ENCODE results near the gene NKX6-2. TPM values are rescaled to one million over a fixed set of nuclear protein-coding genes. Genes with fewer than 3 reads are reported as not detected.

The NKX6-2 gene
- total RNA-seq, 2 donors from 2014 or later, result 2.1 TPM; not detected in 1

DNA sequence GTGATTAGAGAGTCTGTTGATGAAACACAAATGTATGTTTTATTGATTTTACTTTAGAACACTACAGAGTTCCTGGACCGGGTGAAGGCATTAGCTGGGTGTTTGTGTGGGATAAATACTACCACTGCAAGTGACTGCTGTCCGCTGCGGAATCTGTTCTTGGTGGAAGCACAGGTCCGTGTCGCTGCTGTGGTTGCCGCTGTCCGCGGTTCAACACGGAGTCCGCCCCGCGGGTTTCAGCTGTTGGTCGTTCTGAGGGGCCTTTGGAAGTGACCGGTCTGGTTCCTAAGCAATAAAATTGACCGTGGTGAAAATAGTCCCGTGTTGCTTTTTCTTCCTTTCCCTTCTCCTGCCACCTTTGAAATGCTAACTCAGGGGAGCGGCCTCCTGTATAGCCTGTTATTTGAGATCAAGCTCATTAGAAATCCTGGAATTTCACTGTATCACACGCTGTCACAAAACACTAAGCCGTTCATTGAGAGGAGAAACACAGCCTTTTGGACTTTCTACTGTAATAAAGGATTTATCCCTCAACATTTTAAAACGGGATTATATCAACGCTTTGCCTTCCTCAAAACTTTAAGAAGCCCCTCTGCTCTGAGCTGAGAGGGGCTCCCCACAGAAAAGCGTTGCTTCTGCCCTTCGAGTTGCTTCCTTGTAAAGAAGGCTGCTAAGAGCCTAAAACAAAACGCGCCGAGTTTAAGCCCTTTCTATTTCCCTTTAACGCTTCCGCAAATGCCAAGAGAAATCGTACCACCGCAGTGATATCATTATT, 2.6 kb downstream of the NKX6-2 start:
- DNase-seq (no peak), ATAC-seq (no peak)
- H3K27me3 ChIP-seq, result peaks cover 0 to 19% of the 10 kb centered on the region in 2 donors
- peaks cover 22% of the 10 kb centered on the region for H3K4me1 ChIP-seq
- no peaks in the 10 kb centered on the region for H3K9me3 ChIP-seq
- intact Hi-C loops (cut with DNase I), result loop anchor here (10.0 kb wide), 1 partner anchor 129 kb away; no protein-coding TSS in a partner anchor
- TF ChIP-seq, protein P1, sequence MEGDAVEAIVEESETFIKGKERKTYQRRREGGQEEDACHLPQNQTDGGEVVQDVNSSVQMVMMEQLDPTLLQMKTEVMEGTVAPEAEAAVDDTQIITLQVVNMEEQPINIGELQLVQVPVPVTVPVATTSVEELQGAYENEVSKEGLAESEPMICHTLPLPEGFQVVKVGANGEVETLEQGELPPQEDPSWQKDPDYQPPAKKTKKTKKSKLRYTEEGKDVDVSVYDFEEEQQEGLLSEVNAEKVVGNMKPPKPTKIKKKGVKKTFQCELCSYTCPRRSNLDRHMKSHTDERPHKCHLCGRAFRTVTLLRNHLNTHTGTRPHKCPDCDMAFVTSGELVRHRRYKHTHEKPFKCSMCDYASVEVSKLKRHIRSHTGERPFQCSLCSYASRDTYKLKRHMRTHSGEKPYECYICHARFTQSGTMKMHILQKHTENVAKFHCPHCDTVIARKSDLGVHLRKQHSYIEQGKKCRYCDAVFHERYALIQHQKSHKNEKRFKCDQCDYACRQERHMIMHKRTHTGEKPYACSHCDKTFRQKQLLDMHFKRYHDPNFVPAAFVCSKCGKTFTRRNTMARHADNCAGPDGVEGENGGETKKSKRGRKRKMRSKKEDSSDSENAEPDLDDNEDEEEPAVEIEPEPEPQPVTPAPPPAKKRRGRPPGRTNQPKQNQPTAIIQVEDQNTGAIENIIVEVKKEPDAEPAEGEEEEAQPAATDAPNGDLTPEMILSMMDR (IDR thresholded peaks at IDR 0.05), result no peak
- no peak for TF ChIP-seq POLR2A (IDR thresholded peaks at IDR 0.05)
- H3K4me3 ChIP-seq, result no peak overlapping the region
- 90% methylated on average over 30 of the region's 30 CpGs for WGBS, 2 donors
- H3K36me3 ChIP-seq (replicated peaks in 1 of 2; ENCODE audit: insufficient read depth in 1 of 2, low read depth in 2 of 2), result peaks cover 0 to 2% of the 10 kb centered on the region in 2 donors
- no peak overlapping the region for H3K27ac ChIP-seq

DNA sequence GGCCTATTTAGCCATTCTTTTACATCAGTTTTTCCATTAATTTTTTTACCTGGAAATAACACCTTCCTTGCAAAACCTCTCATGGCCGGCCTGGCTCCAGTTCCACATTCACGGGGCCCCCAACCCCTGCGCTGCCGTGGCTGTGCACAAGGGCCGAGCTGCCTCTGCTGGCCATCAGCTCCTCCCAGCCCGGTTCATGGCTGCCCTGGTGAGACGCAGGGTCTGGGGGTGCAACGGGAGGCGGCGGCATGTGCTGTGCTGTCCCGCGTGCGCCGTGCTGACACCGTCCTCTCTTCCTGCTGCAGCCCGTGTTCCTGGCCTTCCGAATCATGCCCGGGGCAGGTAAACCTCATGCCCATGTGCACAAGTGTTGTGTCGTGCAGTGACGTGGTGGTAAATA, 4.4 kb downstream of the NKX6-2 start:
- DNase-seq, result no peak
- ATAC-seq, result no peak
- Histone ChIP-seq H3K36me3 (replicated peaks in 1 of 2; ENCODE audit: insufficient read depth in 1 of 2, low read depth in 2 of 2) (peaks cover 0 to 2% of the 10 kb centered on the region in 2 donors), H3K4me1 (peaks cover 7% of the 10 kb centered on the region), H3K4me3 (no peak overlapping the region), H3K27ac (no peak overlapping the region), H3K9me3 (no peaks in the 10 kb centered on the region), H3K27me3 (peaks cover 0 to 8% of the 10 kb centered on the region in 2 donors)
- intact Hi-C loops (cut with DNase I), result loop anchor here (10.0 kb wide), 1 partner anchor 127 kb away; no protein-coding TSS in a partner anchor
- TF ChIP-seq POLR2A (IDR thresholded peaks at IDR 0.05), result no peak
- TF ChIP-seq, protein P1 (IDR thresholded peaks at IDR 0.05), result no peak
- 97 to 99% methylated on average over 20 of the region's 20 CpGs for WGBS, 2 donors

DNA sequence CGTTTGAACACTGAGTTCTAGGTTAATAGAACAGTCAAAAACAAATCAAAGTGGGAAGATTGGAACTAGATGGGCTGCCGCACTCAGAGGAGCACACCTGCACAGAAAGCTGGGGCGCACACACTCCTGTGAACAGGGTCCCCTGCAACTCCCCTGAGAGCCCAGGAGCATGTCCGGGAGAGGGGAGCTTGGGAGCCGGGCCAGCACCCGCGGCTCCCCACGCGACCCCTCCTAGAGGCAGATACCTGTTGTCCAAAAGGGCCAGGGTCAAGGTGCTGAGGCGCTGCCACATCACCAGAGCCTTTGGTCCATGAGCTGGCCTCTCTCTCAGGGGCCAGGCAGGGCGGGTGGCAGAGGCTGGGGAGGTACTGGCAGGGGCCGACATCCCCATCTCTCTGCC, 5.6 kb downstream of the NKX6-2 start:
- Histone ChIP-seq H3K9me3 (no peaks in the 10 kb centered on the region), H3K4me1 (peaks cover 7% of the 10 kb centered on the region), H3K4me3 (no peak overlapping the region), H3K27me3 (peaks cover 0 to 8% of the 10 kb centered on the region in 2 donors), H3K36me3 (replicated peaks in 1 of 2; ENCODE audit: insufficient read depth in 1 of 2, low read depth in 2 of 2) (peaks cover 0 to 2% of the 10 kb centered on the region in 2 donors), H3K27ac (no peak overlapping the region)
- ATAC-seq (no peak), DNase-seq (no peak)
- 90 to 92% methylated on average over 12 of the region's 12 CpGs for whole genome bisulfite sequencing, 2 donors
- intact Hi-C loops (cut with DNase I), result loop anchor here (10.0 kb wide), 1 partner anchor 126 kb away; no protein-coding TSS in a partner anchor
- no peak for TF ChIP-seq POLR2A (IDR thresholded peaks at IDR 0.05)
- TF ChIP-seq, protein P1 (IDR thresholded peaks at IDR 0.05), result no peak

DNA sequence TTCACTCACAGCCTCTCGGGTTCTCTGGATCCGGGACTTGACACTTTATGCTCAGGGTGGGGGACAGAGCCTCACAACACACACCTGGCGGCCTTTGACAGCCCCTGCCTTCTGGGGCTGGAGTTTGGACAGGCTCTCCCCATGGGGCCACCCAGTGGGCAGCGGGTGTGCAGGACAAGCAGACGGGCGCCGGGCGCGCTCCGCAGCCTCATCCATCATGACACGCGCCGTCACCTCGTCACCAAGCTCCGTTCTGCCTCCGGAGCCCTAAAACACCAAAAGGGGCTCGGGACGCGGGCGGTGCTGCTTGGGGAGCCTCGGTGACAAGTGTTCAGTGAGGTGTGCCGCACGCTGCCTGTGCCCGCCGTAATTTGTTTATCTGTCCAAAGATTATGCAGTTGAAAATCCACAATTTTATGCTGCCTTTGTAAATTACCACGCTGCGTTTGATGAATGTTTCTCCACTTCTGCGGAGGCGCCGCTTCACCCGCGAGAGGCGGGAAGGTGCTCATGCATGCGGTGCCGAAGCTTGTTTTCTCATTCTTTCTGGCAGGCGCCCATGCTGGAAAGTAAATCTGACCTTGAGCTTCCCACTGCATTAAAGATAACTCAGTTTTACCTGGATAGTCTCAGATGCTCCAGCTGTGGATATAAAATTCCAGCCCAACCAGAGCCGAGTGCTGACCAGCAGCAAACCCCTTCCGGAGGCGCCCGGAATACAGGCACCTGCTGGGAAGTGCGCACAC, 6.2 kb downstream of the NKX6-2 start:
- no peak for DNase-seq
- Histone ChIP-seq H3K4me3 (no peak overlapping the region), H3K27ac (no peak overlapping the region), H3K27me3 (peaks cover 0 to 4% of the 10 kb centered on the region in 2 donors), H3K9me3 (no peaks in the 10 kb centered on the region), H3K36me3 (replicated peaks in 1 of 2; ENCODE audit: insufficient read depth in 1 of 2, low read depth in 2 of 2) (peaks cover 0 to 2% of the 10 kb centered on the region in 2 donors), H3K4me1 (peaks cover 5% of the 10 kb centered on the region)
- 91 to 92% methylated on average over 38 to 41 of the region's 41 CpGs for WGBS, 2 donors
- intact Hi-C loops (cut with DNase I), result loop anchor here (10.0 kb wide), 1 partner anchor 125 kb away; no protein-coding TSS in a partner anchor
- TF ChIP-seq POLR2A (IDR thresholded peaks at IDR 0.05), result no peak
- TF ChIP-seq, protein P1 (IDR thresholded peaks at IDR 0.05), result no peak
- no peak for ATAC-seq
